Effector memory CD8-positive, alpha-beta T cell (primary cell): ENCODE results near the gene NECTIN1.

ENCODE experiments used
- ATAC-seq: fragments of 150-1000 bp; cut with Tn5 transposase; replicated peaks from 2 replicates; pipeline ENCODE4 v1.10.0; 2021; ENCODE audit warnings: mild to moderate bottlenecking, moderate library complexity
- DNase-seq, 3 experiments: peaks; one replicate each; pipeline ENCODE4 v3.0.0; 2021
- H3K27ac Mint-ChIP-seq, 2 donors: one replicate each; pipeline ENCODE4 v1.8.0; 2022; ENCODE audit warnings: mild to moderate bottlenecking in 2 of 2, mixed read lengths in 2 of 2, moderate library complexity in 2 of 2
- H3K27me3 Mint-ChIP-seq, 2 donors: one replicate each; pipeline ENCODE4 v1.8.0; 2022; ENCODE audit warnings: mixed read lengths in 2 of 2
- H3K36me3 Mint-ChIP-seq: one replicate; pipeline ENCODE4 v1.8.0; 2022; ENCODE audit warnings: mild to moderate bottlenecking, moderate library complexity, mixed read lengths; ENCODE audit not compliant: insufficient read depth
- H3K4me1 Mint-ChIP-seq, 2 donors: one replicate each; pipeline ENCODE4 v1.8.0; 2022; ENCODE audit warnings: low read depth in 2 of 2, mixed read lengths in 2 of 2
- H3K4me3 Mint-ChIP-seq, 2 donors: one replicate each; pipeline ENCODE4 v1.8.0; 2022; ENCODE audit warnings: mild to moderate bottlenecking in 2 of 2, mixed read lengths in 2 of 2, moderate library complexity in 2 of 2
- H3K9me3 Mint-ChIP-seq, 2 donors: one replicate each; pipeline ENCODE4 v1.8.0; 2022; ENCODE audit warnings: mixed read lengths in 2 of 2

The NECTIN1 gene

GRCh38 chr11:119619665-119620064 is 109.3 kb downstream of the NECTIN1 start:
- DNase-seq, result no peak
- H3K4me3 Mint-ChIP-seq, result no peak overlapping the region
- peaks cover 6% of the 10 kb centered on the region for H3K36me3 Mint-ChIP-seq
- H3K4me1 Mint-ChIP-seq, result no peaks in the 10 kb centered on the region
- no peaks in the 10 kb centered on the region for H3K9me3 Mint-ChIP-seq
- peaks cover 27 to 63% of the 10 kb centered on the region in 2 donors for H3K27me3 Mint-ChIP-seq
- H3K27ac Mint-ChIP-seq, result no peak overlapping the region
- no peak for ATAC-seq

GRCh38 chr11:119618208-119618909 is 110.6 kb downstream of the NECTIN1 start:
- no peak overlapping the region for H3K27ac Mint-ChIP-seq
- no peaks in the 10 kb centered on the region for H3K9me3 Mint-ChIP-seq
- DNase-seq (no peak), ATAC-seq (no peak)
- peaks cover 6% of the 10 kb centered on the region for H3K36me3 Mint-ChIP-seq
- H3K4me1 Mint-ChIP-seq, result no peaks in the 10 kb centered on the region
- no peak overlapping the region for H3K4me3 Mint-ChIP-seq
- H3K27me3 Mint-ChIP-seq, result peaks cover 22 to 64% of the 10 kb centered on the region in 2 donors

GRCh38 chr11:119617340-119617713 is 111.7 kb downstream of the NECTIN1 start:
- no peak overlapping the region for H3K27ac Mint-ChIP-seq
- no peak for DNase-seq
- H3K27me3 Mint-ChIP-seq, result peaks cover 25 to 65% of the 10 kb centered on the region in 2 donors
- H3K4me3 Mint-ChIP-seq, result no peak overlapping the region
- H3K9me3 Mint-ChIP-seq, result no peaks in the 10 kb centered on the region
- H3K4me1 Mint-ChIP-seq, result no peaks in the 10 kb centered on the region
- peaks cover 6% of the 10 kb centered on the region for H3K36me3 Mint-ChIP-seq
- ATAC-seq, result no peak

- Mint-ChIP-seq H3K4me3 (no peak overlapping the region), H3K9me3 (no peaks in the 10 kb centered on the region), H3K27ac (no peak overlapping the region), H3K4me1 (no peaks in the 10 kb centered on the region), H3K36me3 (peaks cover 6% of the 10 kb centered on the region), H3K27me3 (peaks cover 30 to 68% of the 10 kb centered on the region in 2 donors)
- no peak for ATAC-seq
- no peak for DNase-seq
Measured at GRCh38 chr11:119616586-119617339, 112.2 kb downstream of the NECTIN1 start.

GRCh38 chr11:119615882-119616196 is 113.2 kb downstream of the NECTIN1 start:
- ATAC-seq, result no peak
- Mint-ChIP-seq H3K4me1 (no peaks in the 10 kb centered on the region), H3K36me3 (peaks cover 6% of the 10 kb centered on the region), H3K9me3 (no peaks in the 10 kb centered on the region), H3K27me3 (peaks cover 34 to 68% of the 10 kb centered on the region in 2 donors), H3K4me3 (no peak overlapping the region), H3K27ac (no peak overlapping the region)
- no peak for DNase-seq

- H3K9me3 Mint-ChIP-seq, result no peaks in the 10 kb centered on the region
- H3K4me3 Mint-ChIP-seq, result no peak overlapping the region
- H3K27me3 Mint-ChIP-seq, result peaks cover 36 to 70% of the 10 kb centered on the region in 2 donors
- ATAC-seq (no peak), DNase-seq (no peak)
- H3K27ac Mint-ChIP-seq, result peak overlapping the region in 1 of 2 donors; percentile 50
- H3K4me1 Mint-ChIP-seq, result no peaks in the 10 kb centered on the region
- peaks cover 6% of the 10 kb centered on the region for H3K36me3 Mint-ChIP-seq
Measured at GRCh38 chr11:119615003-119615881, 113.8 kb downstream of the NECTIN1 start.

GRCh38 chr11:119614222-119615002 is 114.6 kb downstream of the NECTIN1 start:
- H3K27me3 Mint-ChIP-seq, result peaks cover 31 to 62% of the 10 kb centered on the region in 2 donors
- ATAC-seq (no peak), DNase-seq (no peak)
- H3K9me3 Mint-ChIP-seq, result no peaks in the 10 kb centered on the region
- peak overlapping the region in 1 of 2 donors; percentile 50 for H3K27ac Mint-ChIP-seq
- peaks cover 6% of the 10 kb centered on the region for H3K36me3 Mint-ChIP-seq
- H3K4me3 Mint-ChIP-seq, result no peak overlapping the region
- no peaks in the 10 kb centered on the region for H3K4me1 Mint-ChIP-seq

- DNase-seq (no peak), ATAC-seq (no peak)
- H3K9me3 Mint-ChIP-seq, result no peaks in the 10 kb centered on the region
- peaks cover 34 to 64% of the 10 kb centered on the region in 2 donors for H3K27me3 Mint-ChIP-seq
- H3K27ac Mint-ChIP-seq, result no peak overlapping the region
- H3K36me3 Mint-ChIP-seq, result peaks cover 6% of the 10 kb centered on the region
- no peaks in the 10 kb centered on the region for H3K4me1 Mint-ChIP-seq
- H3K4me3 Mint-ChIP-seq, result no peak overlapping the region
Measured at GRCh38 chr11:119612814-119613213, 116.2 kb downstream of the NECTIN1 start.

GRCh38 chr11:119610836-119611426 is 118.1 kb downstream of the NECTIN1 start:
- DNase-seq (no peak), ATAC-seq (no peak)
- Mint-ChIP-seq H3K27ac (no peak overlapping the region), H3K4me3 (no peak overlapping the region), H3K4me1 (no peaks in the 10 kb centered on the region), H3K36me3 (peaks cover 1% of the 10 kb centered on the region), H3K9me3 (no peaks in the 10 kb centered on the region), H3K27me3 (peaks cover 48 to 70% of the 10 kb centered on the region in 2 donors)

GRCh38 chr11:119608781-119609180 is 120.2 kb downstream of the NECTIN1 start:
- ATAC-seq, result no peak
- peaks cover 53 to 84% of the 10 kb centered on the region in 2 donors for H3K27me3 Mint-ChIP-seq

GRCh38 chr11:119608201-119608600 is 120.8 kb downstream of the NECTIN1 start:
- Mint-ChIP-seq H3K4me3 (no peak overlapping the region), H3K27ac (no peak overlapping the region), H3K36me3 (no peaks in the 10 kb centered on the region), H3K9me3 (no peaks in the 10 kb centered on the region), H3K4me1 (no peaks in the 10 kb centered on the region), H3K27me3 (peaks cover 58 to 84% of the 10 kb centered on the region in 2 donors)
- ATAC-seq (no peak), DNase-seq (no peak)

More at GRCh38 chr11:119608781-119609180, 120.2 kb downstream of the NECTIN1 start:
- Mint-ChIP-seq H3K4me3 (no peak overlapping the region), H3K27ac (no peak overlapping the region), H3K9me3 (no peaks in the 10 kb centered on the region), H3K36me3 (no peaks in the 10 kb centered on the region), H3K4me1 (no peaks in the 10 kb centered on the region)
- DNase-seq, result no peak

GRCh38 chr11:119607726-119608125 is 121.3 kb downstream of the NECTIN1 start:
- H3K4me1 Mint-ChIP-seq, result no peaks in the 10 kb centered on the region
- H3K27ac Mint-ChIP-seq, result no peak overlapping the region
- DNase-seq, result no peak
- no peaks in the 10 kb centered on the region for H3K9me3 Mint-ChIP-seq
- no peak overlapping the region for H3K4me3 Mint-ChIP-seq
- H3K27me3 Mint-ChIP-seq, result peaks cover 53 to 82% of the 10 kb centered on the region in 2 donors
- H3K36me3 Mint-ChIP-seq, result no peaks in the 10 kb centered on the region
- ATAC-seq, result no peak
